K562 (cell line): ENCODE measurements around the gene RSF1. TPM values are rescaled to one million over a fixed set of nuclear protein-coding genes. Genes with fewer than 3 reads are reported as not detected.

ENCODE experiments used
- ATAC-seq: fragments of 200-7000 bp; cut with Tn5 transposase; 3 replicates; pipeline ENCODE4 v1.9.1; 2020; ENCODE audit warnings: moderate library complexity
- BruUV-seq: library from RNA; stranded (reverse); fragments of 400-500 nt; replicated peaks from 2 replicates; lab custom pipeline; 2021; lab: Mats Ljungman, UMichigan
- CTCF ChIA-PET: fragments of 300-600 bp; formaldehyde crosslinking; extraction: SDS; loops from one replicate; lab custom pipeline; 2021; ENCODE audit warnings: low intra/inter-chr PET ratio; lab: Yijun Ruan, JAX
- POLR2A ChIA-PET: fragments of 300-600, 350-650 bp; sonication (Branson Sonifier 250); formaldehyde crosslinking; extraction: SDS; loops from one replicate; lab custom pipeline; 2021; ENCODE audit warnings: antibody characterized with exemption, inconsistent platforms; lab: Yijun Ruan, JAX
- DNase-seq, 4 experiments: peaks; one replicate each; pipeline versions ENCODE4 v3.0.0 to v3.0.0-alpha.2; 2011 to 2018; ENCODE audit warnings: low spot score in 3 of 4, mixed read lengths in 3 of 4; ENCODE audit errors: extremely low read depth in 1 of 4
- FAIRE-seq: peaks from 2 replicates; lab custom pipeline; 2011; peaks lifted over from hg19 to GRCh38; lab: Jason Lieb, UNC
- H2AFZ ChIP-seq: 2 replicates; pipeline ENCODE4 v1.6.0; 2011; ENCODE audit warnings: low read depth, low read length, control low read depth, inconsistent platforms
- H3K27ac ChIP-seq: fragments of 200-600 bp; 3 replicates; pipeline ENCODE4 v1.8.0; 2011; ENCODE audit warnings: low read depth, mild to moderate bottlenecking, control low read depth, inconsistent platforms, low read length, moderate library complexity, mixed read lengths; ENCODE audit errors: extremely low read depth
- H3K27me3 ChIP-seq, 2 experiments: fragments of 300-600 bp in 1 of 2; 2 replicates in 1 of 2; 3 replicates in 1 of 2; pipeline versions ENCODE4 v1.6.0 to v1.8.0; 2011; ENCODE audit warnings: inconsistent platforms in 2 of 2, low read length in 2 of 2, mild to moderate bottlenecking in 1 of 2, mixed read lengths in 1 of 2, moderate library complexity in 1 of 2; ENCODE audit not compliant: control insufficient read depth in 2 of 2, insufficient read depth in 2 of 2
- H3K36me3 ChIP-seq: fragments of 300-600 bp; 3 replicates; pipeline ENCODE4 v1.8.0; 2011; ENCODE audit warnings: mild to moderate bottlenecking, low read length, inconsistent platforms; ENCODE audit not compliant: control insufficient read depth, insufficient read depth
- H3K4me1 ChIP-seq, 2 experiments: fragments of 200-600 bp in 1 of 2; replicated peaks in 1 of 2; 2 replicates in 1 of 2; 3 replicates in 1 of 2; pipeline versions ENCODE4 v1.5.1 to v1.8.0; 2011; ENCODE audit warnings: inconsistent platforms in 2 of 2, low read length in 2 of 2, mild to moderate bottlenecking in 1 of 2, mixed read lengths in 1 of 2, moderate library complexity in 1 of 2; ENCODE audit not compliant: control insufficient read depth in 2 of 2, insufficient read depth in 2 of 2
- H3K4me2 ChIP-seq: 2 replicates; pipeline ENCODE4 v1.6.1; 2011; ENCODE audit warnings: low read length, control low read depth, inconsistent platforms, mixed read lengths; ENCODE audit not compliant: insufficient read depth
- H3K4me3 ChIP-seq: fragments of 200-600 bp; sonication (generic), shearing (Covaris generic); 2 replicates; pipeline ENCODE4 v1.5.1; 2016; ENCODE audit warnings: control low read depth, inconsistent platforms
- H3K79me2 ChIP-seq: fragments of 200-600 bp; 3 replicates; pipeline ENCODE4 v1.8.0; 2011; ENCODE audit warnings: low read length, inconsistent platforms; ENCODE audit not compliant: control insufficient read depth, insufficient read depth
- H3K9ac ChIP-seq, 2 experiments: 2 replicates each; pipeline versions ENCODE4 v1.6.0 to v1.6.1; 2011; ENCODE audit warnings: low read depth in 2 of 2, low read length in 2 of 2, control low read depth in 1 of 2, inconsistent platforms in 1 of 2, mild to moderate bottlenecking in 1 of 2, mixed read lengths in 1 of 2; ENCODE audit not compliant: insufficient read depth in 1 of 2
- H3K9me1 ChIP-seq: one replicate; pipeline ENCODE4 v1.6.0; 2011; ENCODE audit warnings: inconsistent platforms, mild to moderate bottlenecking, low read length, moderate library complexity; ENCODE audit not compliant: control insufficient read depth, insufficient read depth
- H3K9me3 ChIP-seq: replicated peaks from 2 replicates; pipeline ENCODE4 v1.5.1; 2011; ENCODE audit warnings: low read depth, low read length, inconsistent platforms; ENCODE audit not compliant: control insufficient read depth, insufficient read depth
- H4K20me1 ChIP-seq: replicated peaks from 2 replicates; pipeline ENCODE4 v1.6.1; 2011; ENCODE audit warnings: low read length, inconsistent platforms, mixed read lengths; ENCODE audit not compliant: control insufficient read depth, insufficient read depth
- ARID1B ChIP-seq: fragments of 450-650 bp; IDR thresholded peaks from 2 replicates; pipeline ENCODE4 v1.6.1; 2016; ENCODE audit warnings: antibody characterized with exemption, mild to moderate bottlenecking, inconsistent platforms
- BCOR ChIP-seq: fragments of 450-650 bp; IDR thresholded peaks from 2 replicates; pipeline ENCODE4 v1.6.1; 2016
- CBFA2T3 ChIP-seq: fragments of 450-650 bp; IDR thresholded peaks from 2 replicates; pipeline ENCODE4 v1.6.1; 2017
- DPF2 ChIP-seq: fragments of 450-650 bp; IDR thresholded peaks from 2 replicates; pipeline ENCODE4 v1.6.1; 2016
- HDAC2 ChIP-seq: fragments of 450-650 bp; IDR thresholded peaks from 2 replicates; pipeline ENCODE4 v1.6.1; 2016; ENCODE audit warnings: mild to moderate bottlenecking
- KDM1A ChIP-seq, 2 experiments: fragments of 450-650 bp; IDR thresholded peaks; 2 replicates each; pipeline ENCODE4 v1.6.1; 2016; ENCODE audit warnings: mild to moderate bottlenecking in 2 of 2
- MAZ ChIP-seq, 2 experiments: fragments of 450-650 bp in 1 of 2; sonication (generic) in 1 of 2; formaldehyde crosslinking; IDR thresholded peaks in 1 of 2; conservative IDR thresholded peaks in 1 of 2; 2 replicates each; pipeline versions ENCODE4 v1.4.0 to v1.5.0; 2020; ENCODE audit warnings: mild to moderate bottlenecking in 1 of 2, missing genetic modification reagents in 1 of 2
- MNT ChIP-seq, 2 experiments: fragments of 450-650 bp; conservative IDR thresholded peaks; 2 replicates each; pipeline ENCODE4 v1.6.1; 2017; ENCODE audit warnings: mild to moderate bottlenecking in 2 of 2, moderate library complexity in 2 of 2
- PTBP1 ChIP-seq: fragments of 200-400 bp; formaldehyde crosslinking; IDR thresholded peaks from 2 replicates; pipeline ENCODE4 v1.6.1; 2017; ENCODE audit warnings: low read depth, low read length
- RBM25 ChIP-seq: fragments of 200-400 bp; formaldehyde crosslinking; IDR thresholded peaks from 2 replicates; pipeline ENCODE4 v1.6.1; 2018; ENCODE audit warnings: low read length, low read depth, moderate library complexity; ENCODE audit not compliant: severe bottlenecking
- RCOR1 ChIP-seq, 2 experiments: IDR thresholded peaks; 2 replicates each; pipeline ENCODE4 v1.6.1; 2012; ENCODE audit warnings: low read depth in 2 of 2, low read length in 2 of 2, borderline replicate concordance in 1 of 2, improper control_type of control experiment in 1 of 2
- SIX5 ChIP-seq, 2 experiments: IDR thresholded peaks; 2 replicates each; pipeline ENCODE4 v1.6.1; 2011; ENCODE audit warnings: low read length in 2 of 2, borderline replicate concordance in 1 of 2, low read depth in 1 of 2, mild to moderate bottlenecking in 1 of 2, moderate library complexity in 1 of 2; ENCODE audit not compliant: insufficient read depth in 1 of 2
- SMARCE1 ChIP-seq: fragments of 450-650 bp; IDR thresholded peaks from 2 replicates; pipeline ENCODE4 v1.7.1; 2016; ENCODE audit warnings: mild to moderate bottlenecking
- TAL1 ChIP-seq: fragments of 450-650 bp; IDR thresholded peaks from 2 replicates; pipeline ENCODE4 v1.6.1; 2016; ENCODE audit warnings: mild to moderate bottlenecking
- TCF3 ChIP-seq: sonication (generic); formaldehyde crosslinking; IDR thresholded peaks from 2 replicates; pipeline ENCODE4 v1.4.0; 2020; ENCODE audit warnings: mild to moderate bottlenecking, missing genetic modification reagents
- TEAD1 ChIP-seq, 2 experiments: fragments of 450-650 bp in 1 of 2; sonication (generic) in 1 of 2; formaldehyde crosslinking; IDR thresholded peaks; 2 replicates each; pipeline versions ENCODE4 v1.4.0 to v1.8.0; 2020 to 2022; ENCODE audit warnings: mild to moderate bottlenecking in 2 of 2, missing genetic modification reagents in 1 of 2
- TEAD4 ChIP-seq, 2 experiments: sonication (generic) in 1 of 2; formaldehyde crosslinking in 1 of 2; IDR thresholded peaks; 2 replicates each; pipeline versions ENCODE4 v1.6.1 to v1.8.0; 2012 to 2022; ENCODE audit warnings: borderline replicate concordance in 1 of 2, inconsistent platforms in 1 of 2, low read length in 1 of 2, mild to moderate bottlenecking in 1 of 2, missing genetic modification reagents in 1 of 2
- TRIM24 ChIP-seq, 2 experiments: fragments of 450-650 bp; IDR thresholded peaks; 2 replicates each; pipeline ENCODE4 v1.6.1; 2016
- ZBTB26 ChIP-seq: fragments of 450-650 bp; formaldehyde crosslinking; IDR thresholded peaks from 2 replicates; pipeline ENCODE4 v1.4.0; 2022; ENCODE audit warnings: missing genetic modification characterization
- ZNF121 ChIP-seq: sonication (generic); formaldehyde crosslinking; conservative IDR thresholded peaks from 2 replicates; pipeline ENCODE4 v1.8.0; 2022; ENCODE audit warnings: missing genetic modification reagents
- ZNF384 ChIP-seq: IDR thresholded peaks from 2 replicates; pipeline ENCODE4 v1.6.1; 2012; ENCODE audit warnings: low read depth, low read length, improper control_type of control experiment
- whole genome bisulfite sequencing: fragments of 100-300 bp; shearing (Covaris generic); methylation state at CpG from one replicate; pipeline ENCODE4 v1.1.6; 2016; ENCODE audit warnings: low coverage, mixed read lengths; ENCODE audit not compliant: insufficient coverage; ENCODE audit errors: missing lambda C conversion rate; 5-methylcytosine and 5-hydroxymethylcytosine counted together
- in situ Hi-C: fragments of 300-500 bp; cut with MboI; formaldehyde crosslinking; loops from 4 replicates; pipeline ENCODE4 v1.15.0; 2018; ENCODE audit warnings: inconsistent platforms, mixed read lengths
- intact Hi-C: fragments of 100-400 bp; cut with micrococcal nuclease; formaldehyde crosslinking; loops from 2 replicates; pipeline ENCODE4 v1.14.2; 2022
- polyA plus RNA-seq, 8 experiments: library from polyadenylated mRNA; depleted of rRNA in 4 of 8; stranded (reverse) in 5 of 8; unstranded in 3 of 8; fragments of >200 nt; fragmentation: Nextera tagmentation in 2 of 8; fragmentation: Illumina TruSeq in 1 of 8; extraction: Ambion mirVana in 2 of 8; extraction: Trizol in 1 of 8; gene quantifications; 2 replicates each; pipeline versions ENCODE4 v1.2.1 to v1.2.3, GENCODE V29; 2011 to 2014; ENCODE audit warnings: inconsistent platforms in 1 of 8, missing spikeins in 1 of 8
- total RNA-seq, 7 experiments: library from RNA; depleted of rRNA in 6 of 7; stranded (reverse); fragments of >200 nt in 6 of 7; fragmentation: Illumina TruSeq in 2 of 7; extraction: Trizol in 2 of 7; gene quantifications; 2 replicates each; pipeline versions ENCODE4 v1.2.1 to v1.2.3, GENCODE V29; 2011 to 2021; ENCODE audit warnings: low replicate concordance in 1 of 7

Gene RSF1
- total and polyA plus RNA-seq, 9 of the 15 experiments (the other 6 are each of a cell fraction or from before 2014, with no cell fraction given) = 9.7 to 63.6 (median 42.8) TPM

- Histone ChIP-seq H3K4me2 (no peak overlapping the region), H3K27me3 (no peaks in the 10 kb centered on the region), H2AFZ (no peak overlapping the region), H3K79me2 (no peaks in the 10 kb centered on the region), H3K27ac (no peak overlapping the region), H4K20me1 (no peaks in the 10 kb centered on the region), H3K36me3 (no peaks in the 10 kb centered on the region), H3K4me1 (peaks cover 3 to 10% of the 10 kb centered on the region in 2 experiments; a peak in 3 of 5 replicates), H3K9me3 (no peaks in the 10 kb centered on the region), H3K9ac (no peak overlapping the region), H3K9me1 (no peaks in the 10 kb centered on the region)
- CTCF ChIA-PET = no interaction called here
- in situ Hi-C loops = no loop called here
- FAIRE-seq (no peak), DNase-seq (peak in 1 of 4 experiments; percentile 61), ATAC-seq (peak; percentile 79)
- intact Hi-C loops = loop anchor here (10.0 kb wide), 1 partner anchor 390 kb away; no protein-coding TSS in a partner anchor
- BruUV-seq = no TSS peak
- WGBS = 40% methylated on average over 3 of the region's 4 CpGs
- POLR2A ChIA-PET = interaction anchor here (0.7 to 1.0 kb wide), 2 partner anchors 13 to 340 kb away, joined by 3 to 4 read pairs; partner anchors contain the start of gene INTS4
- TF ChIP-seq BCOR = peak; percentile 41; the same call in 1 of the 2 replicates
- peak; percentile 48 for TF ChIP-seq ARID1B
- no peak for TF ChIP-seq MAZ (CRISPR knock-in tag; conservative IDR thresholded peaks at IDR 0.05 in 1 of 2, IDR thresholded peaks at IDR 0.05 in 1 of 2)
- no peak for TF ChIP-seq ZBTB26 (CRISPR knock-in tag)
- TF ChIP-seq TEAD1 (CRISPR knock-in tag; IDR thresholded peaks at IDR 0.05) = no peak
- 0 out of 2 replicates have a peak, but pooled peaks have one; percentile 25 for TF ChIP-seq TAL1
- TF ChIP-seq TRIM24 (IDR thresholded peaks at IDR 0.05) = peak in 1 of 2 experiments; percentile 16; a peak in 1 of 4 replicates
- TF ChIP-seq MNT (conservative IDR thresholded peaks at IDR 0.05) = no peak
- peak in 1 of 2 experiments; percentile 58; a peak in 2 of 4 replicates for TF ChIP-seq RCOR1 (IDR thresholded peaks at IDR 0.05; ENCODE audit: borderline replicate concordance in 1 of 2, low read depth in 2 of 2, low read length in 2 of 2)
- TF ChIP-seq ZNF384 = peak; percentile 95
- no peak for TF ChIP-seq TEAD4 (IDR thresholded peaks at IDR 0.05; ENCODE audit: low read length)
- no peak for TF ChIP-seq TEAD4 (CRISPR knock-in tag; IDR thresholded peaks at IDR 0.05; ENCODE audit: borderline replicate concordance)
- TF ChIP-seq SMARCE1 = 0 out of 2 replicates have a peak, but pooled peaks have one; percentile 18
- peak; percentile 14 to 43; a peak in 2 of 4 replicates for TF ChIP-seq KDM1A (IDR thresholded peaks at IDR 0.05)
- TF ChIP-seq RBM25 = peak; percentile 72
- TF ChIP-seq CBFA2T3 = peak; percentile 39
- 0 out of 2 replicates have a peak, but pooled peaks have one; percentile 43 for TF ChIP-seq HDAC2
- TF ChIP-seq DPF2 = peak; percentile 57
- TF ChIP-seq TCF3 (CRISPR knock-in tag) = 0 out of 2 replicates have a peak, but pooled peaks have one; percentile 12
- peak; percentile 93 for TF ChIP-seq ZNF121 (CRISPR knock-in tag)
- TF ChIP-seq PTBP1 = no peak
- no peak for TF ChIP-seq SIX5 (IDR thresholded peaks at IDR 0.05; ENCODE audit: borderline replicate concordance in 1 of 2, insufficient read depth in 1 of 2, low read depth in 1 of 2, low read length in 2 of 2)
- TF ChIP-seq, all 486 proteins: peak for 14
- H3K4me3 ChIP-seq = no peak overlapping the region
Measured at GRCh38 chr11:77654770-77655434, 165.6 kb downstream of the RSF1 start.
